Fibroblast of the aortic adventitia (primary cell): ENCODE data around the gene CBFB. TPM values are rescaled to one million over a fixed set of nuclear protein-coding genes. Genes with fewer than 3 reads are reported as not detected.
A peak's percentile ranks its signal among the peaks of the same experiment; 100 is the strongest.

Experiments
- DNase-seq: peaks from one replicate; pipeline ENCODE4 v3.0.0-alpha.2; 2010; ENCODE audit warnings: low read depth
- H3K4me3 ChIP-seq: 2 replicates; pipeline ENCODE4 v1.5.1; 2011; ENCODE audit warnings: low read depth, mild to moderate bottlenecking, control low read depth, low read length, moderate library complexity
- total RNA-seq: library from RNA; depleted of rRNA; stranded (reverse); fragments of >200 nt; gene quantifications from 2 replicates; pipeline ENCODE4 v1.2.3, GENCODE V29; 2012; ENCODE audit warnings: low replicate concordance
- TF ChIP-seq, protein P1 (sequence below): IDR thresholded peaks from 2 replicates; pipeline ENCODE4 v1.5.1; 2011; ENCODE audit warnings: mild to moderate bottlenecking, low read length, control low read depth, inconsistent platforms; ENCODE audit not compliant: insufficient read depth

Gene CBFB
- total RNA-seq, 1 donor: 74.3 TPM

DNA sequence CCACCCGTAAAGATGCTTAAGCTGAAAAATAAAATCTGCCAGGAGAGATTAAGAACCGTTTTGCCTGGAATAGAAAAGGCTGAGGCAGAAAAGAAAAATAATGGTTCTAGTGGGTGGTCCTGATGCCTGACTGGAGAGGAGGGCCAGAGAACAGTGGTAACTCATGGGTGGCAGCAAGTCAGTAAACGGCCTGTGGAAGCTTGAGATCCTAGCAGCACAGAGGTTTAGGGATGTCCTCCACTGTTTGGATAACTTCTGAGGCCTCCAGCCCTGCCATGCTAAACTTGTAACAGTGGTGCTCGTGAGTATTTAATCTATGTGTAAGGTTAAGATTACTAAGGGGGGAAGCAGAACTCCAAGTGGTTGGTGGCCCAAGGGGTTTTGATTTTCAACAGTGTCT lies 59.6 kb downstream of the CBFB start:
- no peak overlapping the region for H3K4me3 ChIP-seq
- TF ChIP-seq, protein P1, sequence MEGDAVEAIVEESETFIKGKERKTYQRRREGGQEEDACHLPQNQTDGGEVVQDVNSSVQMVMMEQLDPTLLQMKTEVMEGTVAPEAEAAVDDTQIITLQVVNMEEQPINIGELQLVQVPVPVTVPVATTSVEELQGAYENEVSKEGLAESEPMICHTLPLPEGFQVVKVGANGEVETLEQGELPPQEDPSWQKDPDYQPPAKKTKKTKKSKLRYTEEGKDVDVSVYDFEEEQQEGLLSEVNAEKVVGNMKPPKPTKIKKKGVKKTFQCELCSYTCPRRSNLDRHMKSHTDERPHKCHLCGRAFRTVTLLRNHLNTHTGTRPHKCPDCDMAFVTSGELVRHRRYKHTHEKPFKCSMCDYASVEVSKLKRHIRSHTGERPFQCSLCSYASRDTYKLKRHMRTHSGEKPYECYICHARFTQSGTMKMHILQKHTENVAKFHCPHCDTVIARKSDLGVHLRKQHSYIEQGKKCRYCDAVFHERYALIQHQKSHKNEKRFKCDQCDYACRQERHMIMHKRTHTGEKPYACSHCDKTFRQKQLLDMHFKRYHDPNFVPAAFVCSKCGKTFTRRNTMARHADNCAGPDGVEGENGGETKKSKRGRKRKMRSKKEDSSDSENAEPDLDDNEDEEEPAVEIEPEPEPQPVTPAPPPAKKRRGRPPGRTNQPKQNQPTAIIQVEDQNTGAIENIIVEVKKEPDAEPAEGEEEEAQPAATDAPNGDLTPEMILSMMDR: no peak
- DNase-seq: no peak

DNA sequence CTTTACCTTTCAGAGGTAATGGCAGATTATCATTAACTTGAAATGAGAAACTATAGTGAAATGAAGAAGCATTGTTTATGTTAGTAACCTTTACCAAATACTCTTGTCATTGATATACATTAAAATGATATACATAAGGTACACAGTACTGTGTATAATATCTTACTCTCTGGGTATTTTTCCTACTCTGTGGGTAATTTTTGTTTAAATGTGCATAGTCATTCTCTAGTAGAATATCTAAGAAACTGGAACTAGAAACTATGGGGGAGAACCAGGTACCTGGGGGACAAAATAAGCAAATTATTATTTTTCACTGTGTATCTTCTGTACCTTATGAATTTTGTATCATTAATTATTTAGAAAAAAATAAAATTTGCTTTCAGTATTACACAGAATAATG lies 60.2 kb downstream of the CBFB start:
- TF ChIP-seq, protein P1: no peak
- no peak for DNase-seq

DNA sequence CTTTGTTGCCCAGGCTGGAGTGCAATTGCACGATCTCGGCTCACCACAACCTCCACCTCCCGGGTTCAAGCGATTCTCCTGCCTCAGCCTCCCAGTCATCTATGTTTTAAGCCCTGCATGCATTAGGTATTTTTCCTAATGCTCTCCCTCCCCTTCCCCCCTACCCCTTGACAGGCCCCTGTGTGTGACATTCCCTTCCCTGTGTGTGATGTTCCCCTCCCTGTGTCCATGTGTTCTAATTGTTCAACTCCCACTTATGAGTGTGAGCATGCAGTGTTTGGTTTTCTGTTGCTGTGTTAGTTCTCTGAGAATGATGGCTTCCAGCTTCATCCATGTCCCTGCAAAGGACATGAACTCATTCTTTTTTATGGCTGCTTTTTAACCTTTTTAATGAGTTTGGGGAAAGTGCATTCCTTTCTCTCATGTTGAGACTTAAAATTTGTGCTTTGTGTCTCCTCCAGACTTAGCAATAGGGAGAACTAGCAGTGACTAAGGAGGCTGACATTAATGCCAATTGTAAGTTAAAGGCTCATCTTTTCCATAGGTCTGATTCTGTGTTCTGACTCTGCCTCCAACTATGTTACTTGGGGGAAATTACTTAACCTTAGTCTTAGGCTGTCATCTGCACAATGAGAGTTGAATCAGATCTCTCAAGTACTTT lies 63.1 kb downstream of the CBFB start:
- TF ChIP-seq, protein P1: no peak
- no peak overlapping the region for H3K4me3 ChIP-seq
- peak; percentile 68 for DNase-seq

More for the DNA sequence above, 60.2 kb downstream of the CBFB start:
- H3K4me3 ChIP-seq: no peak overlapping the region

- TF ChIP-seq, protein P1: no peak
- H3K4me3 ChIP-seq: no peak overlapping the region
- no peak for DNase-seq
Observed at GRCh38 chr16:67093098-67093726, 64.3 kb downstream of the CBFB start.

DNA sequence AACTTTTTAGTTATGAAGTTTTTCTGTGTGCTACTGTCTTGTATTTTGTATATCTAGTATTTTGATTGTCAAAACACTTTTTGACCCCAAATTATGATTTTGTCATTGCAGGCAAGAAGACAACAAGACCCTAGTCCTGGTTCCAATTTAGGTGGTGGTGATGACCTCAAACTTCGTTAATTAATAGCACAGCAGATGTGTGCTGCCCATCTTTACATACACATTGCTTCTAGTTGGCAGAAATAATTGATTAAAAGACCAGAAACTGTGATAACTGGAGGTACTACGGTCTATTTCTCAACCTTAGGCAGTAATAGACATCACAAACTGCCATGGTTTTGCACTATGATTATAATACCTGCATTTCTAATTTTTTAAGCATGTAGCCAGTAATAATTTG lies 69.7 kb downstream of the CBFB start:
- H3K4me3 ChIP-seq: no peak overlapping the region
- no peak for DNase-seq
- TF ChIP-seq, protein P1: no peak

DNA sequence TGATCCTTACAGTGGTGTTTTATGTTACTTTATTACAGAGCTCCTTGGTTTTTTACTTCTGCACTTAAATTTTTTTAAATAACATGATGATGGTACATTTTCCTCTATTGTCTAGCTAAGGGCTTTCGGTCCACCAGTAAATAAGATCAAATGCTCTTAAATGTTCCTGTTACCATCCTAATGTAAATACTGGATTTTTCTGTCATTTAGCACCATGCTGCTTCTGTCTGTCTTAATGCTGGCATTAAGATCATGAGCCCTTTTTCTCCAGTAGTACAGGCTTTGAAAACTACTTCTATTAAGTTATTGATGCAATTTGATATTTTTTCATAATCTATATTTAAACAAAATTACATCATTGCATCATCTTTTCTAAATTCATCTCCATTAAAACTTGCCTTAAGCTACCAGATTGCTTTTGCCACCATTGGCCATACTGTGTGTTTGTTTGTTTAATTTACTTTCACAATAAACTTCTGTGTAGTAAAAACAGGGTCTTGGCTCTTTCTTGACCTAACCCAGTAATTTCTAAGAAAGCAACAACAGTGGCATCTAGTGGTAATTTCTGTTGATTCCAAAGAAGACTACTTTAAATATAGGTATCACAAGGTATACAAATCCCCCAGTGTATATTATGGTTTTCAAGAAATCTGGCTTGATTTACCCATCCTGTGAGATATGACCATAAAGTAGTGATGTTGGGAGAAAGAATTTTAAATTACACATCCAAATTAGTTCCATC lies 71.8 kb downstream of the CBFB start:
- no peak overlapping the region for H3K4me3 ChIP-seq
- peak; percentile 63 for DNase-seq
- TF ChIP-seq, protein P1: peak; percentile 24
